Dermis microvascular lymphatic vessel endothelial cell (primary cell): ENCODE measurements around the gene SFT2D2. TPM values are rescaled to one million over a fixed set of nuclear protein-coding genes. Genes with fewer than 3 reads are reported as not detected.

ENCODE experiments used
- DNase-seq, 2 donors: peaks; one replicate each; pipeline versions ENCODE4 v3.0.0 to v3.0.0-alpha.2; 2010; ENCODE audit warnings: low read depth in 2 of 2
- total RNA-seq: library from RNA; depleted of rRNA; stranded (reverse); fragments of >200 nt; gene quantifications from 2 replicates; pipeline ENCODE4 v1.2.1, GENCODE V29; 2014

The SFT2D2 gene
- total RNA-seq, 1 donor from 2014 or later = 37.6 TPM

GRCh38 chr1:168265596-168265995, 39.8 kb downstream of the SFT2D2 start:
- DNase-seq = no peak

GRCh38 chr1:168266644-168267186, 40.9 kb downstream of the SFT2D2 start:
- DNase-seq = no peak

- DNase-seq = no peak
Observed at GRCh38 chr1:168271636-168272035, 45.8 kb downstream of the SFT2D2 start.

GRCh38 chr1:168273575-168273974, 47.8 kb downstream of the SFT2D2 start:
- no peak for DNase-seq

- DNase-seq = no peak
Observed at GRCh38 chr1:168279253-168279652, 53.4 kb downstream of the SFT2D2 start.

- no peak for DNase-seq
Observed at GRCh38 chr1:168280296-168280927, 54.6 kb downstream of the SFT2D2 start, which contains the start of gene TBX19. TBX19 (plus strand) TSS chr1:168280877; CDS start chr1:168281091, 214 bp downstream.

GRCh38 chr1:168281603-168282325, 56.0 kb downstream of the SFT2D2 start:
- no peak for DNase-seq

- no peak for DNase-seq
Observed at GRCh38 chr1:168285521-168285790, 59.7 kb downstream of the SFT2D2 start.

GRCh38 chr1:168285971-168286927, 60.4 kb downstream of the SFT2D2 start:
- no peak for DNase-seq

GRCh38 chr1:168287237-168287664, 61.4 kb downstream of the SFT2D2 start:
- peak in 1 of 2 donors; percentile 66 for DNase-seq

GRCh38 chr1:168288311-168289052, 62.7 kb downstream of the SFT2D2 start:
- DNase-seq = no peak

- DNase-seq = no peak
Observed at GRCh38 chr1:168291222-168291837, 65.5 kb downstream of the SFT2D2 start.

- DNase-seq = no peak
Observed at GRCh38 chr1:168293356-168293755, 67.6 kb downstream of the SFT2D2 start.

- DNase-seq = no peak
Observed at GRCh38 chr1:168295411-168296114, 69.8 kb downstream of the SFT2D2 start.

- no peak for DNase-seq
Observed at GRCh38 chr1:168297019-168297730, 71.4 kb downstream of the SFT2D2 start.

- no peak for DNase-seq
Observed at GRCh38 chr1:168298446-168298845, 72.6 kb downstream of the SFT2D2 start.

- DNase-seq = no peak
Observed at GRCh38 chr1:168300626-168301025, 74.8 kb downstream of the SFT2D2 start.

GRCh38 chr1:168301664-168302320, 76.0 kb downstream of the SFT2D2 start:
- peak in 1 of 2 donors; percentile 8 for DNase-seq
